ENCODE data around the gene SLC29A3.

SLC29A3 gene

DNA sequence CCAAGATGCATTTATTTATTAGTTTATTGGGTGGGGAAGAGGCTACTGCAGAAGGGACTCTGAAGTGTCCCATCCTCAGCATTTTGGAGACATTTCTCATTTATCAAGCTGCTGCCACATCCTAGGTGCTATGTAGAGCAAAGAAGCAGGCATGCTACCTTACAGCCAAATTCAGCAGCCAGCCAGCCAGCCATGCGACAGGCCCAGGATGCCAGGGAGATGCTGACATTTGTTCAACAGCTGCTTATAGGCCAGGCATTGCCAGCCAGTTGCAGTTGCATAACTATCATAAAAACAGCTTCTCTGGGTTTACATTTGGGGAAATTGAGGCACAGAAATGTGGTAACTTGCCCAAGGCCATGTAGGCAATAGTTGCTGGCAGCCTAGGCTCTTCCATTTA is 2.3 kb downstream of the SLC29A3 start:
- DNase-seq (ENCODE audit: low spot score): no peak

DNA sequence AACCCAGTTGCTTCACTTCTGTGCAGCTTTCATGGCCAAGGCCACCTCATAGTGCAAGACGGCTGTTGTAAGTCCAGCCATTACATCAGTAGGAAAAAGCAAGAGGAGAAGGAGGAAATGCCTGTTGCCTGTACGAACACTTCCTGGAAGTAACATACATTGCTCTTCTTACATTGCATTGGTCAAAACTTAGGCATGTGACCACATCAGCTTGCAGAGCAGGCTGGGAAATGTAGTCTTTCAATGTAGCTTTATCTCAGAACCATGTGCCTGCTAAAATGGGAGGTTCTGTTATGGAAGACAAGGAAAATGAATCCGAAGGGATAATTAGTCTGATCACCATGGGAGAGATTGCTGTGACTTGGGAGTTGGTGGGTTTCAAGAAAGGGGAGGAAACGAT is 4.3 kb downstream of the SLC29A3 start:
- DNase-seq (ENCODE audit: low spot score): peak; percentile 46

DNA sequence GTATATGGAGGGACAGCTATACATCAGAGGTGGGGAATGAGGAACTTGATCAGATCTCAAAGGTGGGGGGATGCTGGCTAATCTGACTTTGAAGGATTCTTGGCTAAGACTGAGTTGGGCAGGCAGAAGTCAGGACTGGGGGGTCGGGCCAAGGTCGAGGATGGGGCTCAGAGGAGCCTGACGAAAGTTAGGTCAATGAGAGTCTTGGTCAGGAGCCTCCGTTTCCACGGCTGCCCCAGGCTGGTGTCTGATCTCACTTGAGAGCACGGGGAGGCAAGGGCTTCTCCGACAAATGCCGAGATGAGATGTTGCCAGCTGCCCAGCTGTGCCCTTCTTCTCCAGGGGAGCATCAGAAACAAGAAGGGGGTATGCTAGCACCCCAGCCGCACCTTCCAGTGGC is 5.7 kb downstream of the SLC29A3 start:
- DNase-seq (ENCODE audit: low spot score): no peak

DNA sequence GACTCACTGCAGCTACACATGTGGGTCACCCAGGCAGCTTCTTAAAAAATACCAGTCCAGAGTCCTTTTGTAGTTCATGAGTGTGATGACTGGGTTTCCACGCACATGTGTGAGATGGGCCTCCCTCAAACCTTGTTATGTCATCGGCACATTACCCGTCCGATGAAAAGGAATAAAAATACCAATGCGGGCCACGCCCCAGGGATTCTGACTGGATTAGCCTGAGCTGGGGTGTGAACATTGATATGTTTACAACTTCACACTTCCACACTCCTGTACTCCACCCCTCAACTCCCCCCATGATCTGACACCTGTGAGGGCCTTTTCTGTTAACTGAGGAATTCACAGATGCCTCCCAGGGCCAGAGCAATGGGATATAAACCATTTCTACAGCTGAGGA is 6.2 kb downstream of the SLC29A3 start:
- DNase-seq (ENCODE audit: low spot score): no peak

DNA sequence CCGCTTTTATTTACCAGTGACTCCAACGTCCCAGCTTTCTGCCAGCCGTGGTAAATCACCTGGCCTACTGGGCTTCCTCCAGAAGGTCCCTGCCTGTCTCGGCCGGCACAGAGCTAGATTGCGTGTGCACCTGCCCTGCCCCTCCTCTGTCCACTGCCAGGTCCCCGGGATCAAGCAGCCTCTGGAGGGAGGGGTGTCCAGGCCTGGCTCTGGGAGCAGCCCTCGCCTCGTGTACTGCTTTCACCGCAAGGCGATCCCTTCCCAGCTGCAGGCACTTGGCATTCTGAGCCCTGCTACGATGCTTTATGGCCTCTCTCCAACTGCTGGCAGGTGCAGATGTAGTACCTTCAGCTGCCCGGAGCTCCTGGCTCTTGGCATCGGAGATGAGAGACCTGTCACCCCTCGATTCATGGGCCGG is 7.4 kb downstream of the SLC29A3 start:
- DNase-seq (ENCODE audit: low spot score): no peak

DNA sequence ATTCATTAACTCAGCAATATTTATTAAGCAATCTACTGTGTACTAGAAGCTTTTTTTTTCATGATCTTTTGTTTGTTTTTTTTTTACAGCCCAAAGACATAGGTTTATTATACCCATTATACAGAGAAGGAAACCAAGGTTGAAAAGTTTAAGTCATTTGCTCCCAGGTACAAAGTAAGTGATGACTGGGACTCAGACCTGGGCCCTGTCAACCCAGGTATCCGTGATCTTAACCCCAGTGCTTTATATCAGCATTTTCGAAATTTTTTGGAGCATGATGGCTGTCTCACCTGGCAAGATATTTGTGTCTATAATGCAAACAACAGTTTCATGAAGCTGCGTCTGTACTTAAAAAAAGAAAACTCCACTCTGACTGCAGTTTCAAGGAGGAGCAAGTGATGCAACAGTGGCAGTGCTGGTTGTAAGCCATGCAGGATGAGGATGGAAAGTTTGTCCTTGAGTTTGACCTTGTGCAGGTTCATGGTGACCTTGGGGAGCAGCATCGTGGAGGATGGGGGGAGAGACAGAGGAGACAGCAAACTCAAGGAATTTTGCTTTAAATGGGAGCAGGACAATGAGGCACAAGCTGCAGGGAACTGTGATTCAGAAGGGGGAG is 11.8 kb downstream of the SLC29A3 start:
- no peak for DNase-seq (ENCODE audit: low spot score)

DNA sequence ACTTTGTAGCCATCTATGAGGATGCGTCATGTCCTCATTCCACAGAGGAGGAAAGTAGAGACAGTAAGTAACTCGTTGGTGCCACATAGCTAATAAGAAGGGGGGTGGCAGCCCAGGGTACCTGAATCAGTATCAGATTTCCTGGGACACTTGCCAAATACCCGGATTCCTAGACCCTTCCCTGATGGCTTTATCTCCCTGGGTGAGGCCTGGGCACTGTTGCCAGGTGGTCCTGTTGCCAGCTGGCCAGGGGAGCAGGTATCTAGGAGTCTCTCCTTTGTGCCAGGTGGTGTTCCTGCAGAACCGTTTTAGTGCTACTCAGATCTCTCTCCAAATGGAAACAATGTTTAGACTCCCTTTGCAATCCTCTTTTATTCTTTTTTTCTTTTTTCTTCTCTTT is 12.7 kb downstream of the SLC29A3 start:
- no peak for DNase-seq (ENCODE audit: low spot score)

DNA sequence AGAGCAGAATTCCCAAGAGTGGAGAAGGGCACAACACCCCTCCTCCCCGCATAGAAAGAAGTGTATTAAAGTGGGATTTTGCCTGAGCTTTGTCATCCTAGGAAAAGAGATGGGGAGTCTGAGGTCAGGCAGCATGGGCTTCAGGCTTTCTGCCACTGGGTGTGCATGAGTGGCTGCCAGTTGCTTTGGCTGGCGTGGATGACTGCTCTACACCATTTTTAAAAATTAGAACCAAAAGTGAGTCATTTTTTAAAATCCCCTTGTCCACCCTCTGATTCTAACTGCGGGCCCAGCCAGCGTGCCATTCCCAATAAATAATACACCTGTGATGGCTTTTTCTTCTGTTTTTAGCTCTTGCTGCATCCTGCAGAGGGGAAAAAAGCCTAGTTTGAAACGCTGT is 13.4 kb downstream of the SLC29A3 start:
- DNase-seq (ENCODE audit: low spot score): no peak

DNA sequence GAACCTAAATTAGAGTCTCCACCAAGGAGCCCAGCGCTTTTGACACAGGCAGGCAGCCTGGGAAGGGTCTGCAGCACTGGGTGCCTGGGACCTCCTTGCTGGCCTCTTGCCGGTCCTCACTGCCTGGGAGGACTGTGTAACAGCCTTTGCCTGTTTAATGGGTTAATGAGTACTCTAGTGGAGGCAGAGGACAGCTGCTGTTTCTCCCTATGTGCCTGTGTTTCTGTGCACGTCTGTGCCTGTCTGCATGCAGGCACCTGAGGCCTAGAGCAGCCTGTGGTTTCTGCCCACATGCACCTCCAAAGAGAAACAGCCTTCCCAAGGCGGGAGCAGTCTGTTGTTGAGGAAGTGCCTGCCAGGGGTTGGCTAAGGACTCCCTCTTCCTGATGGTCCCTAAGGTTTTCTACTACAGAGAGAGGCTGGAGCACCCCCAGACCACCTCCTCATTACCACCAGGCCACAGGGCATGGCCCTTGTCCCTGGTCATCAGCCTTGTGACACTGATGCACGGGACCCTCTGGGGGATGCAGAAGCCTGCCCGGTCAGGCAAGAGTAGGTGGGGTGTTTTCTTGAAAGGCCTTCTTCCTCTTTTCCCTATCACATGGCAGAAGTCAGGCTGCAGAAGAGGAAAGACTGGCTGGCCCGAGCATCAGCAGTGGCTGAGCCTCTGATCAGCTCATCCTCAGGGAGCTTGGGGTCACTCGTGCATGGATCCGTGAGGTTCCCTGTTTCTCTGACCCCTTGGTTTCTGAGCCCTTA is 14.2 kb downstream of the SLC29A3 start:
- DNase-seq (ENCODE audit: low spot score): no peak

DNA sequence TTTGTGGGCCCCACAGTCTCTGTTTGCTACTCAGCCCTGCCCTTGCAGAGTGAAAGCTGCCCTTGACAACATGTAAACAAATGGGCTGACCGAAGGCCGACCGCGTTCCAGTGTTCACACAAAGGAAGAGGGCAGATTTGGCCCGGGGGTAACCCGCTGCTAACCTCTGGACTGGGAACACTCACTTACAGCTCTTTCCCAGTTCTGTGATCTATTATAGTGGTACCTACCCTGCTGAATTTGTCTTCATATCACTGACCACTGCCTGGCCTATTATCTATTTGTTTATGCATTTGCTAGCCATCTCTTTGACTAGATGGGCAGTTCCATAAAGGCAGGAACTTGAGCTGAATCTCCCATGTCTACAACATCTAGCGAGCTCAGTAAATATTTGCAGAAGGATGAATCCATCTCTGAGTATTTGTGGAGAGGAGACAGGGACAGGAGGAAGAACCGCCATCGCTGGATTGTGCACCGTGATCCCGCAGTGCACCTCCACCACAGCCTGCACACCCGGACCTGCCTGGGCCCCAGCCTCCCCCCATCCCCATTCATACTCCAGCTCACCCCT is 15.2 kb downstream of the SLC29A3 start:
- DNase-seq (ENCODE audit: low spot score): no peak

DNA sequence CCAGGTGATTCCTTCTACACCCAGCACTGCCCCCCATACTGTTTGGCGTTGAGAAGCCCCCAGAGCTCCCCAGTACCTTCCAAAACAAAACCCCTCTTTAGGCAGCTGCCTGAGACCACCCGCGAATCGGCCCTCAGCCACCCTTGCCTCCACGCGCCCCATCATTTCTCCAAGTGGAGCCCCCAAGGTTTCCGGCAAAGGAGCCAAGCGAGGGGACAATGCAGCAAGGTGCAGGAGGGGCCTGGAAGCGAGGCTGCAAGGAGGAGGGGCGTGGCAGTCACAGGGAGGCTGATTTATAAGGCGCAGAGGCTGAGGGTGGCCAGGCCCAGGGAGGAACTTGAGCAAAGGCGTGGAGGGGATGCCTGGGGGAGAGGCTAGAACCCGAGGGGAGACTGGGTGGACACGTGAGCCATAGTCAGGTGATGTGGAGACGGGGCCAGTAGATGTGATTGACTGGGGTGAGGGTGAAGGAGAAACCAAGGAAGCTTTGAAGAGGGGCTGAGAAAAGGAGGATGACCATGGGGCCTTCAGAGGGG is 16.2 kb downstream of the SLC29A3 start:
- DNase-seq (ENCODE audit: low spot score): no peak

DNA sequence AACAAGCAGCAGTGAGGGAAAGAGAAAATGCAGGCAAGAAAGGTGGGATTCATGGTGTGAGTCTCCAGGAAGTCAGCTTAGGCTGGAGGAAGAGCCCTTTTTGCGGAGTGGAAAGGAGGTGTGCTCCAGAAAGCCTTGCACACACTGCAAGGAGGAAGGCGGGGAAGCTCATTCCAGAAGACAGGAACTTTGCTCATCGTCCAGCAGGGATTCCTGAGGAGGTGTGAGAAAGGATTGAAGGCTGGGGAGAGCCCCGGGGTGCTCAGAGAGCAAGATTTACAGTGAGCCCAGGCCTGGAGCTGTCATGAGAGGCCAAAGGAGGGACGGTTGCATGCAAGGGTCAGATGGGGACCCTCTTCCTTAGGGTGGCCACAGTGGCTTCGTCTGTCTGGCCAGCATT is 17.6 kb downstream of the SLC29A3 start:
- no peak for DNase-seq (ENCODE audit: low spot score)

DNA sequence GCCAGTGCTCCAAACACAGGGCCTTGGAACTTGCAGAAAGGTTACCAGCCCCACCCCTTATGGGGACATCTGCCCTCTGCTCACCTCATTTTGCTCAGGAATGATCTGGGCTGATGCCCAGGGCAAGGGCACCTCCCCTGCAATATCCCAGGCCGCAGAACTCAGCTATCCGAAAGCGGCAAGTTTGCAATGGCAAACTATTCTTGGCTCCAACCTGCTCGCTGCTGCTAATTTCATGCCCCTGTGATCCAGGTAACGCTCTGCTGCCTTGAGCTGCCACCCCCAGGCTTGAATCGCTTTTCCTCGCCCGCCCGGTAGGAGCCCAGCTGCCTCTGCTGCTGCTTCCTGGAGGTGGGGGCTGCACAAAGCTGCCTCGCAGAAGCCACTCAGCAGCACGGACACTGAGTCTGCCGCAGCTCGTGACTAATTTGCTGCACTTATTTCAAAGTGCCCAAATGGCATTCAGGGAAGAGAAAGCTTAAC is 18.2 kb downstream of the SLC29A3 start:
- DNase-seq (ENCODE audit: low spot score): peak; percentile 37

DNA sequence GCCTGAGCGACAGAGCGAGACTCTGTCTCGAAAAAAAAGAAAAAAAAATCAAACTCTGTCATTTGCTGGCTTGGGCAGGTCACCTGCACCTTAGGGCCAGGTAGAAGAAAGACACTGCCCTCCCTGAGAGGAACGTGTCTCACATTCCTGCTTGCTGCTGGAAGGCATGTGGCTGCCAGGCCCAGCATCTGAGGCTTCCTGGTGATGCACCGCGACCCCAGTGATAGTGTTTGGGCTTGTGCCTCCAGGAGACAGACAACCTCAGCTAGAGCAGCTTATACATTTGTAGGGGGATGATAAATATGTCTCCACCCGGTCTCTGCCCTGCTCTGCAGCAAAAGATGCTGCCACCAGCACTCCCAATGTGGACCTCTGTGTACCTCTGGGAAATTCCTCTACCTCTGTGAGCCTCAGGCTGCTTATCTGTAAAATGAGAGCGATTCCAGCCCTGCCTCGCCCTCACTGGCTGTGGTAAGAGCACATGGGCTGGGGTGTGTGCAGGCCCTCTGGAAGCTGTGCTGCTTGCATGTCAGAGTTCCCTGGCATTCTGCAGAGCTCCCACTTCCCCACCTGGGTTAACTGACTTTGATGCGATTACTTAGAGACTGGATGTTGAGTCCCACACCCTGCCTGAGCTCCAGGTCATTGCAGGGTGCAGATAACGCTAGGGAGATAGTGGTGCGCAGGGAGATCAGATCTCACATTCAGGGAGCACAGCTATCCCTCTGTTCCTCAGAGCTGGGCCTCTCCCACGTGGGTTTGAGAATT is 19.9 kb downstream of the SLC29A3 start:
- DNase-seq (ENCODE audit: low spot score): no peak

DNA sequence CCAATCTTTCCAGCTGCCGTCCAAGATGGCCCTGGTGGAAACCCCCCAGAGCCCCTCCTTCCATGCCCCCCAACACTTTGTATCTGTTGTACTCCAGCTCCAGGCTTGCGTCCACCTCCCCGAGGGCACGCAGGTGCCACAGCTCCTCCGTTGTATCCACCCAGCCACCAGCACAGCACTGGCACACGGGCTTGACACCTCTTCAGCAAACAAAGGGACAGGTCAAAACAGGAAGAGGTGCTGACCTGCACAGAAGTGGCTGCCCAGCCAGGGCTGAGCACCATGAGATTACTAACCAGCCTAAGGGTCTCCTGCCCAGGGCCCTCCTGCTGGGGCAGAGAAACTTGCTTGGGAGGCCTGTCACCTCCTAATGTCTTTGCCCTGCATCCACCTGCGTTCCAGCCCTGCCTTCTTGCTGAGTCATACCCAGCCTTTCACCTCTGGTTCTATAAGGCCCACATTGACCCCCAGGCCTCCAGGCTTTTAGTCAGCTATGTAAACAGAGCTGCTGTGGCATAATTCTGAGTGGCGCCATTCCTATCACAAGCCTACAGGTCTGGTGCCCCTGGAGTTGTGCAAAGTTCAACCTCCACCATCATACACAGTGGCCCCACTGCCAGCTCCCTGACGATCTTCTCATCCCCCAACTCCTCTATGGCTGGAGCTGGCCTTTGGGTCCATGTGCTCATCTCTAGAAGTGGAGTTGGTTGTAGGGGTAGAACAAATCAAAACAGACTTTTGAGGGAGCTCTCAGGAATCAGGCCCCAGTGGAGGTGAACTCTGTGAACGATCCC is 20.9 kb downstream of the SLC29A3 start:
- no peak for DNase-seq (ENCODE audit: low spot score)

DNA sequence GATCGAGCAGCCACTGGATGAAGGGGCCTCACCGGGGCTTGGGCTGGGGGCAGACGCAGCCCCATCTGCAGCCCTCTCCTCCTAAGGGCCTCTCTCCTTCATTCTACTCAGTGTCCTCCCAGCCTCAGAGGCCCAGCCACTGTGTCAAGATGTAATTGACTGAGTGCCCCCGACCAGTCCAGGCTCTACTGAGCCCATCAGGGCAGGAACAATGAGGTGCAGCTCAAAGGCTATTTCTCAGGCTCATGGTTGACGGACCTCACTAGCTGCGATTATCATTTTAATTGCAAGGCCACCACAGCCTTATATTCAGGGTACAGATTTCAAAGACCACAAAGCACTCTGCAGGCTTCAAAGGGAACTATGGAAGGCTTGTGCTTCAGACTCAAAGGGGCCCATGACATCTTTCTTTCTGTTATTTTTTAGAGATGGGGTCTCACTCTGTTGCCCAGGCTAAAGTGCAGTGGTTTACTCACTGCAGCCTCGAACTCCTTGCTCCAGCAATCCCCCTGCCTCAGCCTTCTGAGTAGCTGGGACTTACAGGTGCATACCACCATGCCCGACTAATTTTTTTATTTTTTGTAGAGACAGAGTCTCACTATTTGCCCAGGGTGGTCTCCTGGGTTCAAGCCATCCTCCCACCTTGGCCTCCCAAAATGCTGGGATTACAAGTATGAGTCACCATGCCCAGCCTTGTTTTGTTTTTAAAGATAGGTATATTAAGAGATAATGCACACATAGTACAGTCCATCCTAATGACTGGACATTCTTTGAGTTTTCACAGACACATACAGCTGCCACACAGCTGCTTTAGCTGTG is 23.7 kb downstream of the SLC29A3 start:
- no peak for DNase-seq (ENCODE audit: low spot score)

DNA sequence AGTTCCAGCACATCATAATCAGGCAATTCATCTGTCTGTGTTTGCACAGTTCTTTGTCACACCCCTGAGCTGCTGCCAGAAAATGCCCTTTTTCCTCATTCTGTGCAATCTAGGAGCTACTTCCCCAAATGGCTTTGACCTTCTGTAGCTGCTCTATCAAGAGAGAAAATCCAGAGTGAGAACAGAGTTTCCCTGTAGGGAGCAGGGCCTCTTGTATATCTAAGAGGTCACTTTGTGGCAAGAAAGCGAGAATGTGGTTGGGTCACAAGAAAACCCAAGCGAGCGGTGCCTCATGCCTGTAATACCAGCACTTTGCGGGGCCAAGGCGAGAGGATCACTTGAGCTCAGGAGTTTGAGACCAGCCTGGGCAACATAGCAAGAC is 24.3 kb downstream of the SLC29A3 start:
- no peak for DNase-seq (ENCODE audit: low spot score)

DNA sequence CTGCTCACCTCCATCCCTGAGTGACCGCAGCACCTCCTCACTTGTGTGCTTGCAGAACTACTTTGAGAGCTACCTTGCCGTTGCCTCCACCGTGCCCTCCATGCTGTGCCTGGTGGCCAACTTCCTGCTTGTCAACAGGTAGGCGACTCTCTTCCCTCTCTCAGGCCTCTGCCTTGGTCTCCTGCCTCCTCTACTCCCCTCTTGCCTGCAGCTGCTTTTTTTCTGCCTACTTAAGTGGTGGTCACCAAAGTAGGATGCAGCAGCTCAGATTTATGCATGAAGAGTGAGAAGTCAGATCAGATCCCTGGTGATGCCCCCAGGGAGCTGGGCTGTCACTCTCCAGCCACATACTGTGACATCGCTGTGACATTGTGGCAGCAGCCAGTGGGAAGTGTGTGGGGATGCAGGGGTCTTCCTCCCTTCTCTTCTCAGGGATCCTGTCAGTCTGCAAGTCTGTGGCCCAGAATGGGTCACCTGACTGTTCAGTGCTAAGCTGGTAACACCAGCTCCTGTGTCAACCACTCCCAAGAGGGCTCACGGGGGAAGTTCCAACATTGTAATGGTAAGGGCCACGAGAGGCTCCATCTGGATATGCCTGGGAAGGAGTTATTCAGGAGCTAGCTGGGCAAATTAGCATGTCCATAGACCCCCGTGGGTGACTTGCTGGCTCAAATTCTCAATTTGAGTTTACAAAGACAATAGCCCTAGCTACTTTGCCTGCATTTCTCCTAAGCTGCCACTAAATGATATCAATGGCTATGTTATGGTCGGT is 25.3 kb downstream of the SLC29A3 start:
- peak; percentile 60 for DNase-seq (ENCODE audit: low spot score)

DNA sequence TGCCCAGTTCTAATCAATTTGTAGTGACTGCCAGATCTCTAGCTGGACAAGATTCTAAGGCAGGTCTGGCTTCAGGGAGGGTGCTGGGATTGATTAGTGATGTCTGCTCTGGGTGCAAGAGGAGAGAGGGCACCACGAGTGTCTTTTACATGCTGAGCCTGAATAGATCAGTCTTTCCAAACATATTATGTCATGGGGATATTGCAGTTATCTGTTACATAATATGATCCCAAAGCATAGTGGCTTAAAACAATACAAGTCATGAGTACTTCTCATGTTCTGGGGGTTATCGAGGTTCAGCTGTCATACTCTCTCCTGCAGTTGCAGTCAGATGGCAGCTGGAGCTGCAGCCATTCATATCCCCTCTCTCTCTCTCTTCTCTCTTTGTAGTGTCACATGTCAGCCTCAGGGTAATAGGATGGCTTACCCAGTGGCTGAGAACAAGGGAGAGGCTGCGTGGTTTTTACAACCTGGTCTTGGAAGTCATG is 26.0 kb downstream of the SLC29A3 start:
- no peak for DNase-seq (ENCODE audit: low spot score)

DNA sequence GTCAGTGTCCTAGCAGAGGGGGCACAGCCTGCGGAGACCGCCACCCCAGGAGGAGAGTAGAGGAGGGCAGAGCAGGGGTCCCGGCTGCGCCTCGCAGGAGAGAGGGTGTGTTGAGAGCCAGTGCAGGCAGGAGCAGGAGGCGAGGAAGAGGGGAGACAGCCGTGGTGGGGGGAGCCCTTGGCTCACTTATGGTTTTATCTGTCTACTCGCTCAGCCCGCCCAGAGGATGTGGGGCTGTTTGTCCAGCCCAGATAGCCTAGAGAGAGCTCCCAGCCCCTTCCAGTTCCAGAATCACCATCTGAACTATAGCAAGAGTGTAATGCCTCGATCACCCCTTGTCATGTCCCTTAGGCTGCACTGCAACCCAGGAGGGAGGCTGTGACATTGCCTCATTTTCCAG is 26.6 kb downstream of the SLC29A3 start:
- DNase-seq (ENCODE audit: low spot score): no peak
